Spinal cord (tissue), 10 donors: ENCODE measurements around the gene CX3CL1. TPM values are rescaled to one million over a fixed set of nuclear protein-coding genes. Genes with fewer than 3 reads are reported as not detected.

ENCODE experiments used
- DNase-seq, 6 donors: peaks; one replicate each; pipeline versions ENCODE4 v3.0.0 to v3.0.0-alpha.2; 2013 to 2015; ENCODE audit warnings: low spot score in 6 of 6, low read depth in 4 of 6
- H3K27ac ChIP-seq: one replicate; pipeline ENCODE4 v1.5.1; 2013; ENCODE audit warnings: low read depth, low read length, control low read depth
- H3K27me3 ChIP-seq: one replicate; pipeline ENCODE4 v1.6.1; 2013; ENCODE audit warnings: low read length; ENCODE audit not compliant: control insufficient read depth, insufficient read depth
- H3K36me3 ChIP-seq: one replicate; pipeline ENCODE4 v1.6.1; 2013; ENCODE audit warnings: low read length; ENCODE audit not compliant: control insufficient read depth, insufficient read depth
- H3K4me1 ChIP-seq: one replicate; pipeline ENCODE4 v1.6.1; 2013; ENCODE audit warnings: low read length; ENCODE audit not compliant: control insufficient read depth, insufficient read depth
- H3K4me3 ChIP-seq: one replicate; pipeline ENCODE4 v1.5.1; 2013; ENCODE audit warnings: low read depth, low read length, control low read depth
- H3K9me3 ChIP-seq: one replicate; pipeline ENCODE4 v1.6.1; 2013; ENCODE audit warnings: low read length; ENCODE audit not compliant: control insufficient read depth, insufficient read depth
- WGBS: methylation state at CpG from one replicate; pipeline ENCODE4 v1.1.5; 2013; ENCODE audit warnings: missing lambda C conversion rate; ENCODE audit not compliant: insufficient coverage; 5-methylcytosine and 5-hydroxymethylcytosine counted together
- polyA plus RNA-seq, 2 donors: library from polyadenylated mRNA; unstranded; fragments of 120-200 nt; gene quantifications; one replicate each; pipeline ENCODE4 v1.2.1, GENCODE V29; 2013; ENCODE audit not compliant: insufficient read length in 2 of 2
- total RNA-seq, 2 donors: library from RNA; depleted of rRNA in 1 of 2; stranded (reverse); fragments of 120-200 nt in 1 of 2; fragments of >200 nt in 1 of 2; gene quantifications; one replicate each; pipeline versions ENCODE4 v1.2.3 to v1.2.4, GENCODE V29; 2013 to 2014
- donor health status: healthy.

CX3CL1 gene
- total and polyA plus RNA-seq, 4 donors, result 15.5 to 49.5 (median 33.7) TPM

DNA sequence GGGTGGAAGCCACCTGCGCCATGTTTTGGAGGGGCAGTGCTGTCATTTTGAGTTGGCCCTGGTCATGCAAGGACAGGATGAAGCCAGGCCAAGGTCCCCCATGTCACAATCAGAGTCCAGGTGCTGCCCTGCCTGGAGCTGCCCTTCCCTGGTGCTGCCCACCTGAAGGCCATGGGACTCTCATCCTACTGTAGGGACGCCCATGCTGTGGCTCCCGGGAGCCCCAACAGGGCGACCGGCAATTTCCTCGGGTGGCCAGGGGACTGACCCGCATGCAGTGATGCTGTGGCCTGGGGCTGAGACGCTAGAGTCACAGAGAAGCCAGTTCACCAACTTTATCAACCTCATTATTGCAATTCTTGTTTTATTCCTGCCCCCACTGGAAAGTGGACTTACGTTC lies 40.3 kb downstream of the CX3CL1 start:
- 97% methylated on average over 9 of the region's 9 CpGs for WGBS
- no peaks in the 10 kb centered on the region for H3K27me3 ChIP-seq
- no peak overlapping the region for H3K4me3 ChIP-seq
- no peaks in the 10 kb centered on the region for H3K9me3 ChIP-seq
- DNase-seq, result no peak
- H3K4me1 ChIP-seq, result peaks cover 35% of the 10 kb centered on the region
- no peak overlapping the region for H3K27ac ChIP-seq
- peaks cover 3% of the 10 kb centered on the region for H3K36me3 ChIP-seq

- DNase-seq, result no peak
These were observed 41.0 kb downstream of the CX3CL1 start for GRCh38 chr16:57413301-57413730.

GRCh38 chr16:57413733-57414132 lies 41.4 kb downstream of the CX3CL1 start:
- Histone ChIP-seq H3K9me3 (no peaks in the 10 kb centered on the region), H3K4me3 (no peak overlapping the region), H3K4me1 (peaks cover 41% of the 10 kb centered on the region), H3K27ac (no peak overlapping the region), H3K27me3 (no peaks in the 10 kb centered on the region), H3K36me3 (peaks cover 3% of the 10 kb centered on the region)
- WGBS, result 80% methylated on average over 3 of the region's 7 CpGs
- DNase-seq, result no peak

More at GRCh38 chr16:57413301-57413730, 41.0 kb downstream of the CX3CL1 start:
- no peak overlapping the region for H3K4me3 ChIP-seq
- peaks cover 3% of the 10 kb centered on the region for H3K36me3 ChIP-seq
- H3K9me3 ChIP-seq, result no peaks in the 10 kb centered on the region
- H3K27ac ChIP-seq, result no peak overlapping the region
- 86% methylated on average over 5 of the region's 5 CpGs for WGBS
- H3K4me1 ChIP-seq, result peaks cover 38% of the 10 kb centered on the region
- no peaks in the 10 kb centered on the region for H3K27me3 ChIP-seq

DNA sequence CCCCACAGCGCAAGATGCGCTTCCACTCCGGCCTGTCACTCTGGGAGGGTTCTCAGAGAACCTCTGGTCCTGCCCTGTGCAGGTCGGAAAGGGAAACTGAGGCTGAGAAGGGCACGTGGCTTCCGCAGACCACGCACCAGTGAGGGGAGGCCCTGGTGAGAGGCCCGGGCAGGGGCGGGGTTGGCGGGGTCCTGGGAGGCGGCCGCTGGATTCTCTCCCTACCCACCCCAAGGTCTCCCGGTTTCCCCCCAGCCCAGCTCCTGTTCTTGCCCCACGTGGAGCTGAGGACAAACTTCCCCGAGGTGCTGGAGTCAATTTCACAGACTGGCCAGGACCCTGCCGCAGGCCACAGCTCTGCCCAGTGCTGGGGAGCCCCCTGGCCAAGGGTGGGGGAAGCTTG lies 43.8 kb downstream of the CX3CL1 start:
- H3K4me1 ChIP-seq, result peaks cover 44% of the 10 kb centered on the region
- peaks cover 3% of the 10 kb centered on the region for H3K36me3 ChIP-seq
- no peaks in the 10 kb centered on the region for H3K27me3 ChIP-seq
- no peaks in the 10 kb centered on the region for H3K9me3 ChIP-seq
- no peak overlapping the region for H3K27ac ChIP-seq
- no peak overlapping the region for H3K4me3 ChIP-seq
- WGBS, result 85% methylated on average over 12 of the region's 16 CpGs
- no peak for DNase-seq

DNA sequence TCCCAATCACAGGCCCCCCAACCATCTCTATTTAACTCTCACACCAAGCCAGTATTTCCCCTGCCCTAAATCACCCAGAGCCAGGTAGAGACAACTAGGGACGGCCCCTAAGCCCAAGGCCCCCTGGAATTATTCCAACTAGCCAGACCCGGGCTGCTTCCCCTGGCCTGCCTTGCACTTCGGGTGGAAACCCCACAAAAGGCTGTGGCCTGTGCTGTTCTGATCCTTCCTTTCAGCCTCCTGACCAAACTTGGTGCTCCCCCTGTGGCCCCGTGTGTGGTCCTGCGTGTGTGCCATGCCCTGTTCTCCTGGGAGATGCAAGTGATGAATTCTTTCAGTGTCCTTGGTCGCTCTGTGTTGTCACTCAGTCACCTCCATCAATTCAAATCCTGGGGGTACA lies 47.2 kb downstream of the CX3CL1 start:
- peaks cover 35% of the 10 kb centered on the region for H3K4me1 ChIP-seq
- WGBS, result 49% methylated on average over 3 of the region's 6 CpGs
- DNase-seq, result no peak
- H3K36me3 ChIP-seq, result peaks cover 3% of the 10 kb centered on the region
- H3K9me3 ChIP-seq, result no peaks in the 10 kb centered on the region
- H3K27me3 ChIP-seq, result no peaks in the 10 kb centered on the region
- no peak overlapping the region for H3K27ac ChIP-seq
- H3K4me3 ChIP-seq, result no peak overlapping the region

DNA sequence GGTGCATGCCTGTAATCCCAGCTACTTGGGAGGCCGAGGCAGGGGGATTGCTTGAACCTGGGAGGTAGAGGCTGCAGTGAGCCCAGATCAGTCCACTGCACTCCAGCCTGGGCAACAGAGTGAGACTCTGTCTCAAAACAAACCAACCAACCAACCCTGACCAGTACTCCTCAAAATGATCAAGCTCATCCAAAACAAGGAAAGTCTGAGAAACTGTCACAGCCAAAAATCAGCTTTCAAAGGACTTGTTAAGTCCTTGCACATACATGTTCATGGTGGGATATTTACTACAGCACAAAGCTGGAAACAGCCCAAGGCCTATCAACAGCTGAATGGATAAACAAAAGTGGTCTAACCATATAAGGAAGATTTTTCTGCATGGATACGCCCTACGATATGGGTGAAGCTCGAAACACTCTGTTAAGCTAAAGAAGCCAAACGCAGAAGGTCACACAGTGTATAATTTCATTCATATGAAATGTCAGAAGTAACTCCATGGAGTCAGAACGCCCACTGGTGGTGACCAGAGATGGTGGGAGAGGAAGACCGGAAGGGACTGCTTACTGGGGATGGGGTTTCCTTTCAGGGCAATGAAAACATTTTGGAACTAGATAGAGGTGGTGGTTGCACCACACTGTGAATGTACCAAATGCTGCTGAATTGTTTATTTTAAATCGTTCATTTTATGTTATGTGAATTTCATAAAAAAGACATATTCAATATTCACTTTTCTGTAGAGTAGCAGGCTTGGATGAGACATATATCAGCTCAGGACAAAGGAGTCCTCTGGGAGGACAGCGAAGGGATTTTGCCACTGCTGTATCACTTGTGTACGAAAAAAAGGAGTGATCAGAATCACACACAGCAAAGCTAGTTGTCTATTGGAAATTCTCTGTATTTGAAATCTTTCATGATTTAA lies 50.0 kb downstream of the CX3CL1 start:
- Histone ChIP-seq H3K36me3 (peaks cover 8% of the 10 kb centered on the region), H3K27ac (peak overlapping the region; percentile 63), H3K4me1 (peaks cover 19% of the 10 kb centered on the region), H3K9me3 (no peaks in the 10 kb centered on the region), H3K4me3 (no peak overlapping the region), H3K27me3 (no peaks in the 10 kb centered on the region)
- peak in 4 of 6 donors; percentile 26 to 87 (median 62) for DNase-seq
- WGBS, result 40% methylated on average over 3 of the region's 10 CpGs

DNA sequence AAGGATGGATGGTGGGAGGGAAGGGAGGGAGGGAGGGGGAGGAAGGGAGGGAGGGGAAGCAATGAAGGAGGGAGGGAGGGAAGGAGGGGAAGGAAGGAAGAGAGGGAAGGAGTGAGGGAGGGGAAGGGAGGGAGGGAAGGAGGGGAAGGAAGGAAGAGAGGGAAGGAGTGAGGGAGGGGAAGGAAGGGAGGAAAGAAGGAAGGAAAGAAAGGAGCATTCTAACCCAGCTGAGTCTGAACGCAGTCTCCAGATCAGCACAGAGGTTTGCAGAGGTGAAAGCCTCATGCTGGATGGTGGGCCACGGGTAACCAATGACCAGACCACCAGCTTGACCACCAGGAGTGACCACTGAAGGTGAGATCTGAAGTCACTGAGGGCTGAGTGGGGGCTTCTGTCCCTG lies 50.9 kb downstream of the CX3CL1 start:
- 85% methylated on average over 2 of the region's 2 CpGs for WGBS
- H3K9me3 ChIP-seq, result no peaks in the 10 kb centered on the region
- H3K27ac ChIP-seq, result no peak overlapping the region
- H3K27me3 ChIP-seq, result no peaks in the 10 kb centered on the region
- peaks cover 11% of the 10 kb centered on the region for H3K36me3 ChIP-seq
- no peak for DNase-seq
- no peak overlapping the region for H3K4me3 ChIP-seq
- H3K4me1 ChIP-seq, result peaks cover 13% of the 10 kb centered on the region

- Histone ChIP-seq H3K27me3 (no peaks in the 10 kb centered on the region), H3K4me3 (no peak overlapping the region), H3K36me3 (peaks cover 24% of the 10 kb centered on the region), H3K4me1 (peaks cover 2% of the 10 kb centered on the region), H3K27ac (no peak overlapping the region), H3K9me3 (no peaks in the 10 kb centered on the region)
- no peak for DNase-seq
- WGBS, result 38% methylated on average over 2 of the region's 3 CpGs
These were observed 52.3 kb downstream of the CX3CL1 start for GRCh38 chr16:57424583-57424982.

- 74% methylated on average over 7 of the region's 7 CpGs for WGBS
- Histone ChIP-seq H3K27me3 (no peaks in the 10 kb centered on the region), H3K4me1 (no peaks in the 10 kb centered on the region), H3K4me3 (no peak overlapping the region), H3K9me3 (no peaks in the 10 kb centered on the region), H3K36me3 (peaks cover 40% of the 10 kb centered on the region), H3K27ac (no peak overlapping the region)
- DNase-seq, result no peak
These were observed 54.1 kb downstream of the CX3CL1 start for GRCh38 chr16:57426356-57426755.

- 91% methylated on average over 2 of the region's 8 CpGs for WGBS
- H3K27ac ChIP-seq, result no peak overlapping the region
These were observed 55.0 kb downstream of the CX3CL1 start for GRCh38 chr16:57427307-57427706.

More at GRCh38 chr16:57427307-57427706, 55.0 kb downstream of the CX3CL1 start:
- H3K4me1 ChIP-seq, result no peaks in the 10 kb centered on the region
- H3K9me3 ChIP-seq, result no peaks in the 10 kb centered on the region
- H3K27me3 ChIP-seq, result no peaks in the 10 kb centered on the region
- no peak for DNase-seq
- H3K36me3 ChIP-seq, result peaks cover 49% of the 10 kb centered on the region
- no peak overlapping the region for H3K4me3 ChIP-seq
